ENCODE measurements around the gene CIB4. TPM values are rescaled to one million over a fixed set of nuclear protein-coding genes. Genes with fewer than 3 reads are reported as not detected.
"Not testable (repeated sequence)": the region's sequence is repeated elsewhere in the genome, so short reads cannot be mapped to it uniquely, and the experiment has no call there.

CIB4 gene
- total RNA-seq, 4 donors from 2014 or later = not detected

- DNase-seq (ENCODE audit: low spot score) = no peak
- no peak for TF ChIP-seq CTCF (IDR thresholded peaks at IDR 0.05)
- ATAC-seq (ENCODE audit: low FRiP score) = no peak
Measured at GRCh38 chr2:26668041-26668440, 26.9 kb upstream of the CIB4 start.

- DNase-seq (ENCODE audit: low spot score) (no peak), ATAC-seq (ENCODE audit: low FRiP score) (no peak)
- TF ChIP-seq CTCF (IDR thresholded peaks at IDR 0.05) = no peak
Measured at GRCh38 chr2:26666671-26667070, 25.5 kb upstream of the CIB4 start.

GRCh38 chr2:26665296-26665695, 24.1 kb upstream of the CIB4 start:
- not testable (repeated sequence) for ATAC-seq (ENCODE audit: low FRiP score); DNase-seq (ENCODE audit: low spot score)

- no peak for ATAC-seq (ENCODE audit: low FRiP score)
Measured at GRCh38 chr2:26660363-26660962, 19.3 kb upstream of the CIB4 start.

GRCh38 chr2:26658691-26659346, 17.7 kb upstream of the CIB4 start:
- no peak for TF ChIP-seq CTCF (IDR thresholded peaks at IDR 0.05)
- ATAC-seq (ENCODE audit: low FRiP score) (no peak), DNase-seq (ENCODE audit: low spot score) (no peak)

More at GRCh38 chr2:26660363-26660962, 19.3 kb upstream of the CIB4 start:
- no peak for DNase-seq (ENCODE audit: low spot score)
- TF ChIP-seq CTCF (IDR thresholded peaks at IDR 0.05) = no peak

DNA sequence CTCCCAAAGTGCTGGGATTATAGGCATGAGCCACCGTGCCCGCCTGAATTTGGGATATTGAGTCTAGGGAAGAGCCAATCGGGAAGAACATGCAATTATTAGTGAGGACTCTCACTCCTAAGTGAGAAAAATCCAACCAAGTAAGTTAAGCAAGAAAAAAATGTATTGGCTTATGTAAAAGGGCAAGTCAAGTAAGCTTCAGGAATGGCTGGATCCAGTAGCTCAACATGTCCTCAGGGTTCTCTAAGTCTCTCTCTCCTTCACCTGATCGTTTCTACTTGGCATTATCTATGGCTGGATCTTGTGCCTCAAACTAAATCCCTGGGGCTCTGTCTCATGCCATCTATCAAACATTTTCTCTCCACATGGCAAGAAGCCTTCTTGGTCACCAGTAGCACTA, 16.1 kb upstream of the CIB4 start:
- no peak for ATAC-seq (ENCODE audit: low FRiP score)
- TF ChIP-seq CTCF (IDR thresholded peaks at IDR 0.05) = no peak
- DNase-seq (ENCODE audit: low spot score) = no peak

DNA sequence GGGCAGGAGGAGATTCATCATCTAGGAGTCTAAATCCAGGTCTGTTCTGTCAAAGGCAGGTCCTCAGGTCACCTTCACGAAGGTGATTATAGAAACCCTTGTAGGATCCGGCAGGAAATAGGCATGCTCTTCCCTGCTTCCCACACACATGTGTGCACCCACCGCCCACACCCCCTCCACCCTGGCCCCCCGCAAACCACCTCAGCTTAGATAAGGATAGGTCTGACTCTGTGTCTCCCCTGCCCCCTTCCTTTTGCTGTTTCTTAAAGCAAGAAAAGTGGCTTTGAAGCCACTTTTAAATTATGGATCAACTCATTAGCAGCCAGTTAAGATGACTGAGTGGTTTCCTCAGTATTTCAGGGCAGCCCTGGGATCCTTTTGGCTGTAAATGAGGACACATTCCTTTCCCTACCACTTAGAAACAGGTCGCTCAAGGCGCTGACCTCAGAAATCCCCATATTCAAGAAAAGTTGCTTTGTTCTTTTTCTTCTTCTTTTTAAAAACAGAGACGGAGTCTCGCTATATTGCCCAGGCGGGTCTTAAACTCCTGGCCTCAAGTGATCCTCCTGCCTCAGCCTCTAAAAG, 14.5 kb upstream of the CIB4 start:
- TF ChIP-seq CTCF (IDR thresholded peaks at IDR 0.05) = no peak

GRCh38 chr2:26655120-26655519, 14.0 kb upstream of the CIB4 start:
- not testable (repeated sequence) for DNase-seq (ENCODE audit: low spot score); ATAC-seq (ENCODE audit: low FRiP score)

More for the DNA sequence above, 14.5 kb upstream of the CIB4 start:
- ATAC-seq (ENCODE audit: low FRiP score) (no peak), DNase-seq (ENCODE audit: low spot score) (peak; percentile 11)

Data from omental fat pad (tissue), 4 donors.